ENCODE results near the gene STRA8. TPM values are rescaled to one million over a fixed set of nuclear protein-coding genes. Genes with fewer than 3 reads are reported as not detected.
A peak's percentile ranks its signal among the peaks of the same experiment; 100 is the strongest.

The STRA8 gene
- total RNA-seq (not detected), polyA plus RNA-seq (not detected)
- long read RNA-seq, donor 1 = 0 reads
- long read RNA-seq, donor 2 = 0 reads

GRCh38 chr7:135233570-135233969, at the start of gene STRA8:
TSS of gene STRA8 (plus strand) at chr7:135233838. CDS start at chr7:135240525, 6,687 bp downstream.
- intact Hi-C loops (cut with DNase I) = no loop called here
- H3K27ac ChIP-seq = no peak within 1 kb of the TSS
- DNase-seq (no peak), ATAC-seq (no peak)
- TF ChIP-seq CTCF (IDR thresholded peaks at IDR 0.05) = no peak
- WGBS, 3 donors = 94 to 97% (median 94%) methylated on average over 24 to 28 of the region's 28 CpGs
- no peaks in the 10 kb centered on the region for H3K36me3 ChIP-seq (ENCODE audit: insufficient read depth in 1 of 2, low read depth in 1 of 2)
- H3K4me3 ChIP-seq = no peak within 1 kb of the TSS
- H3K27me3 ChIP-seq (ENCODE audit: insufficient read depth in 3 of 3, low read length in 2 of 3) = no peaks in the 10 kb centered on the region
- H3K4me1 ChIP-seq = no peaks in the 10 kb centered on the region
- H3K9me3 ChIP-seq = no peaks in the 10 kb centered on the region

DNA sequence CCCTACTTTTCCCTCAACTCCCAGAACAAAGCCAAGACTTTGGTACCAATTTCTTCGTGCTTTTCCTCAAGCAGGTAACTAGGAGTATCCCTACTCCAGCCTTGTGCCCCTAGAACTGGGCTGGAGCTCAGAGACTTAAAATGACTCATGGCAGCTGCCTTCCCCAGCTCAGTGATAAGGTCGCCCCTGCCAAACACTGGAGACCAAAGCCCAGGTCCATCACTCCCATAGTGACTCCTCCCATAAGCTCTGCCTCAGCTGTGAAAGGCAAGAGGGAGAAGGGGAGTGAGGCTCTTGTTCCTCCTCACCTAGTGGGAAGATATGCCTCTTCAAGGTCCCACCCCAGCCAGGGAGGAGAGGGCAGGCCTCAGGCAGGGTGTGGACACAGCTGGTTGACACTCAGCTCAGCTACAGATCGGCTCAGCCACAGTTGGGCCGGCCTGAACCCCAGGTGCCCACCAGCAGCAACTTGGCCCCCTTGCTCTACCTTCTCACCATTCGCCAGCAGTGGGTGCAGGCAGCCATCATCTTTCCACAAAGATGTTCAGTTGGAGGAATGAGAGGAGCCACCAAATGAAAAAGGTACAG, 49.3 kb upstream of the STRA8 start:
- intact Hi-C loops (cut with DNase I) = no loop called here
- ATAC-seq = peak; percentile 26 to 57 (median 38)
- H3K4me1 ChIP-seq = peaks cover under 1% of the 10 kb centered on the region
- no peak for DNase-seq
- peaks cover 16% of the 10 kb centered on the region for H3K9me3 ChIP-seq
- no peak for TF ChIP-seq CTCF (IDR thresholded peaks at IDR 0.05)
- H3K27me3 ChIP-seq (ENCODE audit: insufficient read depth in 3 of 3, low read length in 2 of 3) = no peaks in the 10 kb centered on the region
- H3K27ac ChIP-seq = peak overlapping the region; percentile 50
- peaks cover 2 to 100% of the 10 kb centered on the region in 2 donors for H3K36me3 ChIP-seq (ENCODE audit: insufficient read depth in 1 of 2, low read depth in 1 of 2)
- no peak overlapping the region for H3K4me3 ChIP-seq
- WGBS, 3 donors = 94 to 98% (median 97%) methylated on average over 5 of the region's 5 CpGs

DNA sequence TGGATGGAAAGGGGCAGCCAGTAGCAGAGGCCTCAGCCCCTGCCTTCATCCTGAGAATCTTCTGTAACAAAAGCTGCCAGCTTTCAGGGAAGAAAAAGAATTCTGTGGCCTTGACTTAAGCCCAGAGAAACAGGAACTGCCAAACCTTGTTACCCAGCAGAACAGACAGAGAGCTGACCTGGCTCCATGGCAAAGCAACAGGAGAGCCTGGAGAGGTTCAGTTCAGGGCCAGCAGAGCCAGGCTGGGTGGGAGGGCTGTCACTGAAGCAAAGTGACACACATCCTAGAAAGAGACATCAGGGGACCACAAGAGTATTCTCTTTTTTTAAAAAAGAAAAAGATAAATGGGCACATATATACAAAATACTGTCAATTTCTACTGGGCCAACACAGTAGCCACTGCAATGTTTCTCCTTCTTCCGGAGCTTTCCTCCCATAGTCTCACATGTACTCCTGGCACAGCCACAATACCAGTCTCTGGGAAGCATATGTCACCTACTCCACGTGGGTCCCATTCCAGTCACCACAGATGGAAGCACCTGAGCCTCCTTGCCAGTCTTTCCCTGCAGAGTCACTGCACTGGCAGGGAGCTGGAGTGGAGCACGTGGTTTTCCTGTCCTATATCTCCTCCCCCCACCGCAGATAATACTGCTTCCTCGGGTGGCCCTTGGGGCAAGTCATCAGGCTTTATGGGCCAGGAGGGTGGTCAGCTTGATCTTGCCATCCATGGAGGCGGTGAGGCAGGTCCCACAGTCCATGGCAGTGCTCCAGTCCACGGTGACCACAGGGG, 48.0 kb upstream of the STRA8 start:
- Histone ChIP-seq H3K27me3 (ENCODE audit: insufficient read depth in 3 of 3, low read length in 2 of 3) (no peaks in the 10 kb centered on the region), H3K36me3 (ENCODE audit: insufficient read depth in 1 of 2, low read depth in 1 of 2) (peaks cover 2 to 100% of the 10 kb centered on the region in 2 donors), H3K27ac (peak overlapping the region; percentile 46), H3K4me3 (no peak overlapping the region), H3K9me3 (peaks cover 11% of the 10 kb centered on the region), H3K4me1 (peaks cover 4% of the 10 kb centered on the region)
- no peak for TF ChIP-seq CTCF (IDR thresholded peaks at IDR 0.05)
- no peak for DNase-seq
- intact Hi-C loops (cut with DNase I) = no loop called here
- ATAC-seq = peak; percentile 8 to 43 (median 34)
- WGBS, 3 donors = 84 to 93% (median 85%) methylated on average over 7 of the region's 7 CpGs

DNA sequence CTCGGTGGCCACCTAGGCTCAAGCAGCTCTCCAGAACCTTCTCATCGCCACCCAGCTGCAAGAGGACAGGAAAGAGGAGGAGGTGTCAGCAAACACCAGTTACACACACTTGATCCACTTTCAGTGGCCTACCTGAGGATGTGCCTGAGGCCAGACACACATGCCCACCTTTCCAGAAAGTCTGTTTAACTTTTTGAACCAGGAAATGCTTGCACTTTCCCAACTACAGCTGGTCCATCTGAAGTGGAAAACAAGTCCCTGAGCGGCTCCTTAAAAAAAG, 47.4 kb upstream of the STRA8 start:
- ATAC-seq (no peak), DNase-seq (no peak)
- Histone ChIP-seq H3K27me3 (ENCODE audit: insufficient read depth in 3 of 3, low read length in 2 of 3) (no peaks in the 10 kb centered on the region), H3K36me3 (ENCODE audit: insufficient read depth in 1 of 2, low read depth in 1 of 2) (peaks cover 0 to 100% of the 10 kb centered on the region in 2 donors), H3K4me1 (peaks cover 4% of the 10 kb centered on the region), H3K27ac (peak overlapping the region; percentile 46), H3K9me3 (peaks cover 6% of the 10 kb centered on the region), H3K4me3 (no peak overlapping the region)
- intact Hi-C loops (cut with DNase I) = no loop called here
- WGBS, 3 donors = 96 to 100% (median 98%) methylated on average over 3 of the region's 3 CpGs
- TF ChIP-seq CTCF (IDR thresholded peaks at IDR 0.05) = no peak

Measured in psoas muscle (tissue), 8 donors.